GM12872 (cell line): ENCODE measurements around the gene HPSE.

Experiments
- TF ChIP-seq, protein P1 (sequence below): IDR thresholded peaks from 3 replicates; pipeline ENCODE4 v1.5.1; 2011; ENCODE audit warnings: low read depth, mild to moderate bottlenecking, low read length, moderate library complexity; ENCODE audit not compliant: insufficient read depth

Gene HPSE

DNA sequence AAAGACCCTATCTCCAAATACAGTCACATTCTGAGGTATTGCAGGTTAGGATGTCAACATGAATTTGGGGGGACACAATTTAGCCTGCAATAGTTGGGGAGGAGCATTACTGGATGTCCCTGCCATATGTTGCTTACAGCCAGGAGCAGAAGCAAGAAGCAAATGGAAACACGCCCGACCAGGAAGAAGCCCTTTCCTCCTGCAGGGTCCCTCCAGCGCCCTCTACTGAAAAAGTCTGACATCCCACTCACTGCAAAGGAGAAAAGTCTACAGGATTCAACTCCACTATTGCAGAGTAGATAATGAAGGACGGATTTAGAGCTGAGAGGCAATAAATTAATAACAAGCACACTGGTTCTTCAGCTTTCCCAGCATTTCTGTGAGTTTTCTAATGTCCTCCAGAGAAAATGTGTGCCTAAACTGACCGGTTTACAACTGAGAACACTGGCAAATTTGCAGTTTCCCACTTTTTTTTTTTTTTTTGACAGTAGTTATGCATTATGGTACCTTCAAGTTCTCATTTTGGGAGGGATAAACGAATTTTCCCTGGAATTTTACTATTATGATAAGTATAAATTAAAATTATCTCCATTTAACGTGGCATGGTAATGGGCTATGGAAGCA, 81.8 kb downstream of the HPSE start:
- TF ChIP-seq, protein P1, sequence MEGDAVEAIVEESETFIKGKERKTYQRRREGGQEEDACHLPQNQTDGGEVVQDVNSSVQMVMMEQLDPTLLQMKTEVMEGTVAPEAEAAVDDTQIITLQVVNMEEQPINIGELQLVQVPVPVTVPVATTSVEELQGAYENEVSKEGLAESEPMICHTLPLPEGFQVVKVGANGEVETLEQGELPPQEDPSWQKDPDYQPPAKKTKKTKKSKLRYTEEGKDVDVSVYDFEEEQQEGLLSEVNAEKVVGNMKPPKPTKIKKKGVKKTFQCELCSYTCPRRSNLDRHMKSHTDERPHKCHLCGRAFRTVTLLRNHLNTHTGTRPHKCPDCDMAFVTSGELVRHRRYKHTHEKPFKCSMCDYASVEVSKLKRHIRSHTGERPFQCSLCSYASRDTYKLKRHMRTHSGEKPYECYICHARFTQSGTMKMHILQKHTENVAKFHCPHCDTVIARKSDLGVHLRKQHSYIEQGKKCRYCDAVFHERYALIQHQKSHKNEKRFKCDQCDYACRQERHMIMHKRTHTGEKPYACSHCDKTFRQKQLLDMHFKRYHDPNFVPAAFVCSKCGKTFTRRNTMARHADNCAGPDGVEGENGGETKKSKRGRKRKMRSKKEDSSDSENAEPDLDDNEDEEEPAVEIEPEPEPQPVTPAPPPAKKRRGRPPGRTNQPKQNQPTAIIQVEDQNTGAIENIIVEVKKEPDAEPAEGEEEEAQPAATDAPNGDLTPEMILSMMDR: peak; percentile 90

DNA sequence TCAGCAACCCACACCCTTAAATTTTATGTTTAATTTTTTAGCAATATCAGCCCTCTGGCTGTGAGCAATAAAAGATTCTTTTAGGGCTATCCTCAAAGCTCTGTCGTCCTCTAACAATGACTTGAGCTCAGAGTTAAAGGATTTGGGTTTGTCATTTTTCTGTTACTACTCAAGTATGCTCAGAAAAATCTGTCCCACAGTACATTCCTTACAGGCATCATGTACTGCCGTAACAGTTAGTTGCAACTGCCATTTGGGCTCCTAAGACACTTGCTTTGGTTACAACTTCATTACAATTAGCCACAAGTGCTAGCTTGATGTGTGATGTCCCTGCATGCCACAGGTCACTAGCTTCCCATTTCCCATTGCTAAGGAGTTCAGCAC, 83.2 kb downstream of the HPSE start:
- TF ChIP-seq, protein P1: no peak

DNA sequence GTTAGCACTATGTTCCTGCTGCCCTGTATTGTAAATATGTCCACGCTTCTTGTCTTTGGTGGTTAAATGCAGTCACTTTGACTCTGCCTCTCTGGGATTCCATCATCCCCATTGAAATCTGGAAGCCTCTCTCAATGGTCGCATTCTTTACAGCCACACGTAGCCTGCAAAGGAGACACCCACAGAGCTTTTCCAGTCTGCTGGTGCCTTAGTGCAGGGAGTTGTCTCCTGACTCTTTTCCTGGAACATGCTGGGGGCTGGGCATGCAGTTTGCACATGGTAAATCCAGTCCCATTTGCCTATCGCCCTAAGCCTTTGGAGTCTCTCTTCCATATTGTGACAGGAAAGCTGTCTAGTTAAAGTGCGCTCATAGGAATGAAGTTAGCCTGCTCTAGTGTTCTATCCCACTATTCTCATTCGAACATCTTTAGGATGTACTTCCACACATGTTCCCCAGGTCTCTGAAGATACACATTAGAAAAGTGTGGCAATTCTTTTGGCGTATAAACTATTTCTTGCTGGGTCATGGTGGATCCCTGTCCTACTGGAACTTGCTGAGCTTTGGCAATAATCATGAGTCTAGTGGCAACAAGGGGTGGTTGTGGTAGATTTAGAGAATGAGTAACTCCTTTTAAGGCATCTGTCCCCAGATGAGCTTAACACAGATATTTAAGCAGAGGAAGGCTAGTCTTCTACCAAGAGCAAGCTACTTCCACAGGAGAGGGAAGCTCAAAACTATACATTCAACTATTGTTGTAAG, 83.8 kb downstream of the HPSE start:
- TF ChIP-seq, protein P1: no peak

DNA sequence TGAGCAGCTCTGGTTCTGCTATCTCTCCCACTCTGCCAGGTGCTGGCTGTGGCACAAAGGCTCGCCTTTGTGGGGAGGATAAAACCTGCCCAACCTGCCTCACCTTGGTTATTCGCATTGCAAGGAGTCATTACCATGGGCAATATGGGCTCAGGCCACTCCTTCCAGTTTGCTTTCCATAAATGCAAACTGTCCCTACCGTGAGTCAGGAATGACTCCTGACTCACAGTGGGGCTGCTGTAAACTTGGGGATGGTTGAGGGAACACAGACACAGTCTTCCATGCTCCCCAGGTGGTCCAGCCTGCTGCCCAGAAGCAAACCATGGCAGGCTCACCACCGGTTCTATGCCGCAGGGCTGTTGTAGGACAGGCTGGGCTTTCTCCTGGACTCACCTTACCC, 86.2 kb downstream of the HPSE start:
- TF ChIP-seq, protein P1: no peak

DNA sequence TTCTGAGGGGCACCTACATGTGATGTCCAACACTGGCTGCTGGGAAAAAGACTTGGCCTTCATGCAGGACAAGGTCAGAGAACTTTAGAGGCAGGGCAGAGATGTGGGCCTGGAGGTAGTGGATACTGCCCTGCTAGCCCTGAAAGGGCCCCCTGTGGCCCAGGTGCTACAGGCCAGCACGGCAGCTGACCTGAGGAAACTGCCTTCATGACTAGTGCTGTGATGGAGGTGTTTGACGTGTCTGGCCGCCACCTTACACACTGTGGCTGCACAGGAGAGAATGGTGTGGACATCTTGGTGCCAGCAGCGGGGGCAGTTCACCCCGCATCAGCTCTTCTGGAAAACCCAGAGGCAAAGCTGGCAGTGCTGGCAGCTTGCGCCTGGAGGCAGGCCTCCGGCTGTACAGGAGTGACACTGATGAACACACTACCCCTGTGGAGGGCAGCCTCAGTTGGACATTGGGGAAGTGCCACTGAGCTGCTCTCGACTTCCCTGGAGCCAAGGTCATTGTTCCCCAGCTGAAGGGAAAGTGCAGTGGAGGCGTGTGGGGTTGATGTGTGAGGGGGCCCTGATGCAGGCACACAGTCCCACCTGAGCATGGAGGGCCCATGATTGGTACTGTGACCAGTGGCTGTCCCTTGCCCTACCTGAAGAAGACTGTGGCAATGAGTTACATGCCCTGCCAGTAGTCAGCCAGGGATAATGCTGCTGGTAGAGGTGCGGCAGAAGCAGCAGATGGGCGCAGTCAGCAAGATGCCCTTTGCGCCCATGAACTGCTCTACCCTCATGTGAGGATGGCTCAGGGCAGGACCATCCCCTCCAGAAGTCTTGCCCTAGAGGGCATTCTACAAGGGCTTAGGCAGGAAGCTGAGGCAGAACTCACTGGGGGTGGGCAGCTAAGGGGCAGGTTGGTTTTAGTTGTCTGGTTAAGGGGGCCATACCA, 87.0 kb downstream of the HPSE start:
- TF ChIP-seq, protein P1: no peak
